ENCODE data around the gene TMEM126A. TPM values are rescaled to one million over a fixed set of nuclear protein-coding genes. Genes with fewer than 3 reads are reported as not detected.

Gene TMEM126A
- total and polyA plus RNA-seq, 2 of the 8 experiments (the other 6 are each of a cell fraction or from before 2014, with no cell fraction given), result 33.7 to 58.7 TPM

- Histone ChIP-seq H3K27ac (ENCODE audit: low read depth, low read length) (no peak overlapping the region), H4K5ac (ENCODE audit: insufficient read length, low read depth, low read length) (no peak overlapping the region), H2BK20ac (ENCODE audit: low read length) (no peak overlapping the region), H3K4me2 (ENCODE audit: insufficient read depth in 1 of 2, low read depth in 2 of 2, low read length in 2 of 2) (no peak overlapping the region), H2BK120ac (replicated peaks; ENCODE audit: low read depth, low read length) (no peak overlapping the region), H3K79me2 (ENCODE audit: control insufficient read depth in 1 of 2, insufficient read depth in 2 of 2, low read length in 2 of 2) (peaks cover 12 to 64% of the 10 kb centered on the region in 2 experiments), H3K14ac (ENCODE audit: insufficient read length) (no peak overlapping the region), H3K4me1 (replicated peaks in 1 of 4; ENCODE audit: control insufficient read depth in 3 of 4, insufficient read depth in 4 of 4, low read length in 3 of 4) (peaks cover 0 to 3% (median 0%) of the 10 kb centered on the region in 4 experiments; a peak in 3 of 7 replicates), H2BK5ac (ENCODE audit: low read depth, low read length) (no peak overlapping the region), H3K79me1 (ENCODE audit: low read depth, low read length) (no peaks in the 10 kb centered on the region), H3K4ac (replicated peaks; ENCODE audit: insufficient read length, low read depth, low read length) (no peak overlapping the region), H4K91ac (replicated peaks; ENCODE audit: insufficient read length, low read length) (no peak overlapping the region), H3K18ac (ENCODE audit: extremely low read depth, low read length) (no peak overlapping the region), H2AK5ac (ENCODE audit: low read depth, low read length) (no peak overlapping the region), H3K9ac (replicated peaks in 1 of 4; ENCODE audit: extremely low read depth in 1 of 4, low read depth in 3 of 4, low read length in 3 of 4) (no peak overlapping the region), H2BK15ac (ENCODE audit: low read length) (no peak overlapping the region), H3K27me3 (replicated peaks in 1 of 4; ENCODE audit: control insufficient read depth in 3 of 4, extremely low read depth in 1 of 4, insufficient read depth in 3 of 4, low read length in 3 of 4) (peaks cover 0 to 1% (median 0%) of the 10 kb centered on the region in 4 experiments; a peak in 1 of 7 replicates), H3K4me3 (ENCODE audit: extremely low read depth in 1 of 4, insufficient read depth in 2 of 4, low read depth in 3 of 4, low read length in 4 of 4) (no peak overlapping the region), H3K23me2 (ENCODE audit: low read depth, low read length) (peaks cover 3% of the 10 kb centered on the region; the same call in 1 of the 2 replicates), H2AFZ (ENCODE audit: low read length) (no peak overlapping the region), H3K9me3 (ENCODE audit: insufficient read depth in 2 of 2, low read depth in 1 of 2, low read length in 1 of 2) (no peaks in the 10 kb centered on the region), H2BK12ac (ENCODE audit: low read depth, low read length) (no peak overlapping the region), H4K20me1 (replicated peaks in 1 of 2; ENCODE audit: control insufficient read depth in 1 of 2, insufficient read depth in 2 of 2, low read length in 2 of 2) (peaks cover 7 to 16% of the 10 kb centered on the region in 2 experiments), H3K36me3 (ENCODE audit: control insufficient read depth in 2 of 4, insufficient read depth in 4 of 4, low read length in 3 of 4) (peaks cover 0 to 72% (median 23%) of the 10 kb centered on the region in 4 experiments; a peak in 5 of 8 replicates), H3K56ac (replicated peaks; ENCODE audit: insufficient read length, low read depth, low read length) (no peak overlapping the region), H3K23ac (ENCODE audit: insufficient read length) (no peak overlapping the region), H4K8ac (ENCODE audit: extremely low read depth, insufficient read depth, low read length) (no peak overlapping the region)
- CTCF ChIA-PET (ENCODE audit: partially characterized antibody), result interaction anchor here (1.8 kb wide), 1 partner anchor 168 kb away, joined by 4 read pairs; no protein-coding TSS in a partner anchor
- DNase-seq (ENCODE audit: low read depth in 1 of 2, low spot score in 2 of 2) (no peak), FAIRE-seq (no peak)
- POLR2A ChIA-PET (ENCODE audit: partially characterized antibody), result interaction anchor here (9.9 kb wide), 1 partner anchor 10 kb away, joined by 105 read pairs; the partner anchor contains the start of gene TMEM126A
- TF ChIP-seq ATF2 (IDR thresholded peaks at IDR 0.05; ENCODE audit: low read length), result no peak
- no peak for TF ChIP-seq KDM1A (IDR thresholded peaks at IDR 0.05; ENCODE audit: borderline replicate concordance, low read length)
- TF ChIP-seq CTBP2 (IDR thresholded peaks at IDR 0.05; ENCODE audit: borderline replicate concordance, insufficient read depth, insufficient read length, low read length), result no peak
- TF ChIP-seq USF2 (IDR thresholded peaks at IDR 0.05; ENCODE audit: low read length), result no peak
- no peak for TF ChIP-seq PHF8 (conservative IDR thresholded peaks at IDR 0.05; ENCODE audit: low read depth, low read length)
- no peak for TF ChIP-seq SIN3A (conservative IDR thresholded peaks at IDR 0.05 in 1 of 2, IDR thresholded peaks at IDR 0.05 in 1 of 2; ENCODE audit: low read depth in 1 of 2, low read length in 2 of 2)
- no peak for TF ChIP-seq SAP30 (IDR thresholded peaks at IDR 0.05; ENCODE audit: insufficient read depth, insufficient replicate concordance, low read length)
- 89% methylated on average over 1 of the region's 1 CpG; no CpG with 5 or more reads in 1 of the 2 experiments for WGBS, 2 experiments (ENCODE audit: extremely low coverage in 1 of 2, insufficient coverage in 1 of 2, insufficient read length in 1 of 2, insufficient replicate concordance in 2 of 2, low coverage in 1 of 2, low lambda C conversion rate in 2 of 2, missing lambda C conversion rate in 1 of 2)
These were observed 10.4 kb downstream of the TMEM126A start for GRCh38 chr11:85658180-85658579.
